Measurements from ENCODE around the gene OR1M1.
"Not testable (repeated sequence)": the region's sequence is repeated elsewhere in the genome, so short reads cannot be mapped to it uniquely, and the experiment has no call there.

OR1M1 gene

GRCh38 chr19:9086761-9087160 lies at the start of gene OR1M1:
Gene OR1M1, plus strand, starts transcription at chr19:9087061. Its CDS starts 6,184 bp downstream, at chr19:9093245.
- no peak for DNase-seq

GRCh38 chr19:9037400-9038062 lies 49.3 kb upstream of the OR1M1 start:
- DNase-seq = no peak

- no peak for DNase-seq
These were observed 47.1 kb upstream of the OR1M1 start for GRCh38 chr19:9039728-9040127.

- DNase-seq = no peak
These were observed 46.7 kb upstream of the OR1M1 start for GRCh38 chr19:9040131-9040530.

GRCh38 chr19:9041023-9041422 lies 45.8 kb upstream of the OR1M1 start:
- DNase-seq = no peak

GRCh38 chr19:9043524-9043923 lies 43.3 kb upstream of the OR1M1 start:
- no peak for DNase-seq

- DNase-seq = no peak
These were observed 42.4 kb upstream of the OR1M1 start for GRCh38 chr19:9044449-9044848.

GRCh38 chr19:9046694-9047093 lies 40.2 kb upstream of the OR1M1 start:
- no peak for DNase-seq

- DNase-seq = no peak
These were observed 34.0 kb upstream of the OR1M1 start for GRCh38 chr19:9052894-9053293.

- DNase-seq = not testable (repeated sequence)
These were observed 33.2 kb upstream of the OR1M1 start for GRCh38 chr19:9053674-9054073.

- no peak for DNase-seq
These were observed 32.7 kb upstream of the OR1M1 start for GRCh38 chr19:9054207-9054606.

GRCh38 chr19:9054765-9055164 lies 32.1 kb upstream of the OR1M1 start:
- no peak for DNase-seq

- not testable (repeated sequence) for DNase-seq
These were observed 30.7 kb upstream of the OR1M1 start for GRCh38 chr19:9056131-9056530.

- DNase-seq = no peak
These were observed 29.2 kb upstream of the OR1M1 start for GRCh38 chr19:9057505-9058258.

GRCh38 chr19:9058905-9059667 lies 27.8 kb upstream of the OR1M1 start:
- DNase-seq = no peak

GRCh38 chr19:9060564-9061340 lies 26.1 kb upstream of the OR1M1 start:
- no peak for DNase-seq

GRCh38 chr19:9061879-9062278 lies 25.0 kb upstream of the OR1M1 start:
- DNase-seq = no peak

- DNase-seq = no peak
These were observed 21.3 kb upstream of the OR1M1 start for GRCh38 chr19:9065457-9066014.

- no peak for DNase-seq
These were observed 16.8 kb upstream of the OR1M1 start for GRCh38 chr19:9070066-9070465.

- DNase-seq = not testable (repeated sequence)
These were observed 15.1 kb upstream of the OR1M1 start for GRCh38 chr19:9071720-9072119.

- no peak for DNase-seq
These were observed 13.1 kb upstream of the OR1M1 start for GRCh38 chr19:9073806-9074205.

Measured in CD4-positive, alpha-beta T cell treated with Interleukin-12 subunit alpha and Interleukin-12 subunit beta, for 1 hour (primary cell).